A673 (cell line): Measurements from ENCODE around the gene ID1. TPM values are rescaled to one million over a fixed set of nuclear protein-coding genes. Genes with fewer than 3 reads are reported as not detected.

Experiments used
- BruUV-seq: library from RNA; stranded (reverse); fragments of 400-500 nt; replicated peaks from 2 replicates; lab custom pipeline; 2021; lab: Mats Ljungman, UMichigan
- CTCF ChIA-PET: fragments of 300-600 bp; sonication (Branson Sonifier 250); formaldehyde crosslinking; loops from one replicate; lab custom pipeline; 2022; ENCODE audit warnings: antibody characterized with exemption; lab: Charles Lee
- POLR2A ChIA-PET: fragments of 300-600 bp; sonication (Branson Sonifier 250); formaldehyde crosslinking; loops from one replicate; lab custom pipeline; 2022; ENCODE audit warnings: antibody characterized with exemption; ENCODE audit not compliant: low non-redundant PET; lab: Charles Lee
- DNase-seq: peaks from one replicate; pipeline ENCODE4 v3.0.0-alpha.2; 2015; ENCODE audit warnings: low spot score
- H3K27ac ChIP-seq: fragments of 200-600 bp; sonication (generic); 2 replicates; pipeline ENCODE4 v1.5.1; 2016; ENCODE audit warnings: mixed run types, low read depth, mild to moderate bottlenecking, mixed read lengths, antibody characterized with exemption, low read length; ENCODE audit not compliant: poor library complexity, severe bottlenecking
- H3K27me3 ChIP-seq: fragments of 200-600 bp; sonication (generic); replicated peaks from 2 replicates; pipeline ENCODE4 v1.6.1; 2017; ENCODE audit warnings: mixed run types, low read depth, mild to moderate bottlenecking, mixed read lengths, antibody characterized with exemption, low read length; ENCODE audit not compliant: insufficient read depth, poor library complexity
- H3K36me3 ChIP-seq: fragments of 200-600 bp; sonication (generic); 2 replicates; pipeline ENCODE4 v1.6.1; 2016; ENCODE audit warnings: mixed run types, mild to moderate bottlenecking, mixed read lengths, antibody characterized with exemption, low read length; ENCODE audit not compliant: insufficient read depth, poor library complexity, severe bottlenecking
- H3K4me1 ChIP-seq: fragments of 200-600 bp; sonication (generic); 2 replicates; pipeline ENCODE4 v1.6.1; 2017; ENCODE audit warnings: mixed run types, mild to moderate bottlenecking, mixed read lengths, antibody characterized with exemption, low read length; ENCODE audit not compliant: insufficient read depth, poor library complexity, severe bottlenecking
- H3K4me3 ChIP-seq: fragments of 200-600 bp; sonication (generic); 2 replicates; pipeline ENCODE4 v1.5.1; 2016; ENCODE audit warnings: low read depth, mixed run types, mild to moderate bottlenecking, mixed read lengths, low read length; ENCODE audit not compliant: poor library complexity, severe bottlenecking
- H3K9me3 ChIP-seq: fragments of 200-600 bp; sonication (generic); 2 replicates; pipeline ENCODE4 v1.6.1; 2016; ENCODE audit warnings: mixed run types, low read depth, mild to moderate bottlenecking, mixed read lengths, antibody characterized with exemption, low read length; ENCODE audit not compliant: poor library complexity, severe bottlenecking
- EZH2 ChIP-seq: fragments of 200-600 bp; sonication (generic); IDR thresholded peaks from 2 replicates; pipeline ENCODE4 v1.6.1; 2017; ENCODE audit warnings: borderline replicate concordance, low read depth, mild to moderate bottlenecking, mixed read lengths, antibody characterized with exemption, low read length; ENCODE audit not compliant: poor library complexity, severe bottlenecking
- intact Hi-C: fragments of 100-400 bp; cut with micrococcal nuclease; formaldehyde crosslinking; loops from one replicate; pipeline ENCODE4 v1.10.0; 2022; ENCODE audit not compliant: unreplicated experiment
- total RNA-seq: library from RNA; stranded (reverse); gene quantifications from 2 replicates; pipeline ENCODE4 v1.2.3, GENCODE V29; 2021
- TF ChIP-seq, protein P1 (sequence below): fragments of 300-800, 200-600 bp; sonication (generic); conservative IDR thresholded peaks from 2 replicates; pipeline ENCODE4 v1.5.1; 2017; ENCODE audit warnings: low read depth, mild to moderate bottlenecking, antibody characterized with exemption, low read length, moderate library complexity, mixed read lengths

ID1 gene
- total RNA-seq, 1 experiment from 2014 or later: 39.3 TPM

GRCh38 chr20:31564284-31564683 is 40.8 kb upstream of the ID1 start:
- intact Hi-C loops: no loop called here
- no TSS peak for BruUV-seq
- H3K27me3 ChIP-seq: no peaks in the 10 kb centered on the region
- ChIA-PET CTCF (interaction anchor here (6.3 kb wide), 1 partner anchor 48 kb away, joined by 147 read pairs; no protein-coding TSS in a partner anchor), POLR2A (no interaction called here)
- peaks cover 47% of the 10 kb centered on the region for H3K36me3 ChIP-seq
- TF ChIP-seq EZH2: no peak
- TF ChIP-seq, protein P1, sequence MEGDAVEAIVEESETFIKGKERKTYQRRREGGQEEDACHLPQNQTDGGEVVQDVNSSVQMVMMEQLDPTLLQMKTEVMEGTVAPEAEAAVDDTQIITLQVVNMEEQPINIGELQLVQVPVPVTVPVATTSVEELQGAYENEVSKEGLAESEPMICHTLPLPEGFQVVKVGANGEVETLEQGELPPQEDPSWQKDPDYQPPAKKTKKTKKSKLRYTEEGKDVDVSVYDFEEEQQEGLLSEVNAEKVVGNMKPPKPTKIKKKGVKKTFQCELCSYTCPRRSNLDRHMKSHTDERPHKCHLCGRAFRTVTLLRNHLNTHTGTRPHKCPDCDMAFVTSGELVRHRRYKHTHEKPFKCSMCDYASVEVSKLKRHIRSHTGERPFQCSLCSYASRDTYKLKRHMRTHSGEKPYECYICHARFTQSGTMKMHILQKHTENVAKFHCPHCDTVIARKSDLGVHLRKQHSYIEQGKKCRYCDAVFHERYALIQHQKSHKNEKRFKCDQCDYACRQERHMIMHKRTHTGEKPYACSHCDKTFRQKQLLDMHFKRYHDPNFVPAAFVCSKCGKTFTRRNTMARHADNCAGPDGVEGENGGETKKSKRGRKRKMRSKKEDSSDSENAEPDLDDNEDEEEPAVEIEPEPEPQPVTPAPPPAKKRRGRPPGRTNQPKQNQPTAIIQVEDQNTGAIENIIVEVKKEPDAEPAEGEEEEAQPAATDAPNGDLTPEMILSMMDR: no peak
- DNase-seq: no peak
- H3K27ac ChIP-seq: no peak overlapping the region
- H3K9me3 ChIP-seq: no peaks in the 10 kb centered on the region
- no peak overlapping the region for H3K4me3 ChIP-seq
- H3K4me1 ChIP-seq: peaks cover 6% of the 10 kb centered on the region

- POLR2A ChIA-PET: no interaction called here
- no peaks in the 10 kb centered on the region for H3K4me1 ChIP-seq
- H3K27me3 ChIP-seq: no peaks in the 10 kb centered on the region
- no peak for DNase-seq
- H3K9me3 ChIP-seq: no peaks in the 10 kb centered on the region
- TF ChIP-seq EZH2: no peak
- TF ChIP-seq, protein P1: no peak
- BruUV-seq: no TSS peak
- no peak overlapping the region for H3K4me3 ChIP-seq
- H3K36me3 ChIP-seq: peaks cover 44% of the 10 kb centered on the region
- intact Hi-C loops: no loop called here
- CTCF ChIA-PET: interaction anchor here (5.2 kb wide), 1 partner anchor 47 kb away, joined by 72 read pairs; no protein-coding TSS in a partner anchor
- no peak overlapping the region for H3K27ac ChIP-seq
Measured at GRCh38 chr20:31565699-31566318, 39.3 kb upstream of the ID1 start.

DNA sequence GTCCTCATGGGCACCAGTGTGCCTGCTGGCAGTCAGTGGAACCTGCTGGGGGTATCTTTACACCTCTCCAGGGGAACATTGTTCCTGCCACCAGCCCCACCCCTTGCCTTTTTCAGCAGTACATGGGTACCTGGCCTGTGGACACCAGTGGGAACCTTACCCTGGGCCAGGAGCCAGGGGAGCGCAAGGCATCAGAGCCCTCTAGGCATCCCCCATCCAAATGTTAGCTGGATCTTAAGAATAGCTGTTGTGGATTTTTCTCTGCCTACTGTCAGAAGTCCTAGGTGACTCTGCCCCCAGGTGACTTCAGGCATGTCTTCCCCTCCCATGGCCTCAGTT is 38.8 kb upstream of the ID1 start:
- peaks cover 40% of the 10 kb centered on the region for H3K36me3 ChIP-seq
- TF ChIP-seq, protein P1: no peak
- TF ChIP-seq EZH2: no peak
- H3K27ac ChIP-seq: no peak overlapping the region
- H3K4me3 ChIP-seq: no peak overlapping the region
- intact Hi-C loops: no loop called here
- no peaks in the 10 kb centered on the region for H3K9me3 ChIP-seq
- no peak for DNase-seq
- ChIA-PET CTCF (interaction anchor here (5.2 kb wide), 1 partner anchor 46 kb away, joined by 72 read pairs; no protein-coding TSS in a partner anchor), POLR2A (no interaction called here)
- H3K27me3 ChIP-seq: no peaks in the 10 kb centered on the region
- BruUV-seq: no TSS peak
- H3K4me1 ChIP-seq: no peaks in the 10 kb centered on the region
